GM20431 (cell line): ENCODE data around the gene POSTN.

Experiments used
- in situ Hi-C: fragments of 300-500 bp; cut with MseI, MboI; formaldehyde crosslinking; loops from one replicate; pipeline ENCODE4 v1.15.0; 2020; ENCODE audit warnings: low sequenced_read_pairs; ENCODE audit not compliant: unreplicated experiment

Gene POSTN, protein sequence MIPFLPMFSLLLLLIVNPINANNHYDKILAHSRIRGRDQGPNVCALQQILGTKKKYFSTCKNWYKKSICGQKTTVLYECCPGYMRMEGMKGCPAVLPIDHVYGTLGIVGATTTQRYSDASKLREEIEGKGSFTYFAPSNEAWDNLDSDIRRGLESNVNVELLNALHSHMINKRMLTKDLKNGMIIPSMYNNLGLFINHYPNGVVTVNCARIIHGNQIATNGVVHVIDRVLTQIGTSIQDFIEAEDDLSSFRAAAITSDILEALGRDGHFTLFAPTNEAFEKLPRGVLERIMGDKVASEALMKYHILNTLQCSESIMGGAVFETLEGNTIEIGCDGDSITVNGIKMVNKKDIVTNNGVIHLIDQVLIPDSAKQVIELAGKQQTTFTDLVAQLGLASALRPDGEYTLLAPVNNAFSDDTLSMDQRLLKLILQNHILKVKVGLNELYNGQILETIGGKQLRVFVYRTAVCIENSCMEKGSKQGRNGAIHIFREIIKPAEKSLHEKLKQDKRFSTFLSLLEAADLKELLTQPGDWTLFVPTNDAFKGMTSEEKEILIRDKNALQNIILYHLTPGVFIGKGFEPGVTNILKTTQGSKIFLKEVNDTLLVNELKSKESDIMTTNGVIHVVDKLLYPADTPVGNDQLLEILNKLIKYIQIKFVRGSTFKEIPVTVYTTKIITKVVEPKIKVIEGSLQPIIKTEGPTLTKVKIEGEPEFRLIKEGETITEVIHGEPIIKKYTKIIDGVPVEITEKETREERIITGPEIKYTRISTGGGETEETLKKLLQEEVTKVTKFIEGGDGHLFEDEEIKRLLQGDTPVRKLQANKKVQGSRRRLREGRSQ

DNA sequence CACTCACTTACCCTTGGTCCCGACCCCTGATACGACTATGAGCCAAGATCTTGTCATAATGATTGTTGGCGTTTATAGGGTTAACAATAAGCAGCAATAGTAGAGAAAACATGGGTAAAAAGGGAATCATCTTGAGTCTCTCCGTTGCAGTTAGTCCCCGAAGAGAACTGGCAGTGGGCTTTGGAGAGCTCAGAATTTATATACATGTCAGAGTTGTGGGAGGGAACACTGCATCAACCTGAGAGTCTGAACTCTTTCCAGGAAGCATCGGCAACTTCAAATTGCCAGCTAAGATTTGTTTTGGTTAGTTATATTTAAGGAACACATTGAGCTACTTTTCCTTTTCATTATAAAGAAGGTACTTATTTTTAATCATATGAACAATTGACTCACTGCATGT, at the start of gene POSTN:
Gene POSTN (minus strand): TSS at position 172 of the 400 bp plus-strand sequence. CDS start 42 bp downstream, at position 130.
- in situ Hi-C loops, result no loop called here

DNA sequence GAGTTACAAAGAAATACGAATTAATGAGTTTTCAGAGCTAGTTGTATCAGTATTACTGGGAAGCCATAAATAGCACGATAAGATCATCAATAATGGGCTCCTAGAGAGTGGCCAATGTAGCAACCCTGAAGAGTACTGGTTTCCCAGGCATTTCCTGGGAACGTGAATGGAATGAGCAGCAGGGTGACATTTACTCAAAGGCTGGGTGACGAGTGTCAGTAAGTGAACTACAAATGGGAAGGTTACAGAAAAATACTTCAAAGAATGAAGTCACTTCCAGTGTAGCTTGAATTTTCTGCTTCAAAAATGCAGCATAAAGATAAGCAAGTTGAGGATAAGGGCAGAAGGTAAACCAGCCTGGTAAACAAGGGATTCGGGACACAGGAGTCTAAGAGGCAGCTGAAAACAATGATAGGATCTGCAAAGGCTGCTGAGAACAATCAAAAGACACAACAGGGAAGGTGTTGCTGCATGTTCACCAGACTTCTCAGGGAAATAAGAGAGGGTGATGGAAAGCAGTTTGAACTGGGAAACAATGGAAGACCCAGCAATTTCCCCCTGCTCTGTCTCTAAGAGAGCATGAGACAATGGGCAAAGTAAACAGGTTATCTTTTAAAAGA, 48.6 kb upstream of the POSTN start:
- in situ Hi-C loops, result no loop called here

DNA sequence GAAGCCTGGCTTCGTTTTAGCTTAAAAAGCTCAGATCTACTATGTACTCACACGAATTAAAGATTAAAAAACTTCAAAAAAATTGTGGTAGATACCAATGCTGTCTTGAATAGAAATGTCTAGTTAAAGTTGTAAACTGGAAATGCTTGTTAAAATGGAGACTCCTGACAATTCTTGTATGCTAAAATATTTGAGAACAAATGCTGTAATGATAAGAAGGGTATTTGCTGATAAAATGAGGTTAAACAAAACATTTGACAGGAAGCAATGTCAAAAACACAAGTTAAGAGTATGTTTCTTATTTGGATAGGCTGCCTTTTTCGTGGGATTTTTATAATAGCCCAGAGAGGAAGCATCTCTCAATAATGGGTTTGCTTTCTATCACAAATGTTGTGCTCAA, 48.0 kb upstream of the POSTN start:
- in situ Hi-C loops, result no loop called here

DNA sequence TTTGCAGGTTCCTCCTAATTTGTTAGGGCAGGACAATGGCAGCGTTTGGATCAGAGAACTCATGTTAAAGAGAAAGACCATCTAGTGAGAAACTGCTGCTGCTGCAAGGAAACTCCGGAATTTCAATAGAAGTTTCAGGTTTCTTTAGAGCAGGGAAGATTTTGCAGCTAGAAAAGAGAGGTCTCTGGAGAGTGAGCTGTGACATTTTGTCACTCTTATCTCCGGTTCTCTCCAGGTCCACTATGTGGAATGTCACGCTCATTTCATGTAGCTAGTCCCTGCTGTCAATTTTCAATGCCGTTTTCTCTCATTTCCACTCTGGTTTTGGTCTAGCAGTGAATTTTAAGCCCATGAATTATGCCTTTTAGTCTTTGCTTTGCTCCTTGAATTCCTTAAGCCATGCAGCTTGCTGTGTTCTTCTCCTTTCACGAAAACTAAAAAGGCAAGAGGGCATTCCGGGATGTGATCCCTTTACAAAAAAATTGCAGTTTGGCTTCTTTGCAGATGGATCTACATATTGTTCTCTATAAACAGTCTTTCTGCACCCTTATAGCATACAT, 46.7 kb upstream of the POSTN start:
- in situ Hi-C loops, result no loop called here

DNA sequence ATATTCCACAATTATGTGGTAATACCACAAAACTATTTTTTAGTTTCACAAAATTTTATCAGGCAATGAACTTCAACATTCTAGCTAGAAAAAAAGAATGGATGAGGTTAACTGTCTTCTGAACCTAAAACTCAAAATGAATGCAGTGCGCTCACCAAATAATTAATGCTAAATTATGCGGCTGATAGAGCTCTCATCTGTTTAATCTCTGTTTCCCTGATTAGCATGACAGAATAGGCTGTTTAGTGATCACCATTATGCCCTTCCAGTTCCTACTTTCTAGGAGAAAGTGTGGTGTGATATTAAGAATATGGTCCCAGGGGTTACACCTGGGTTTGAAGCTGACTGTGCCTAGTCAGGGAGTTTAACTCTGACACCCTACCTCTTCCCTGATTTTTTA, 42.8 kb upstream of the POSTN start:
- in situ Hi-C loops, result no loop called here

DNA sequence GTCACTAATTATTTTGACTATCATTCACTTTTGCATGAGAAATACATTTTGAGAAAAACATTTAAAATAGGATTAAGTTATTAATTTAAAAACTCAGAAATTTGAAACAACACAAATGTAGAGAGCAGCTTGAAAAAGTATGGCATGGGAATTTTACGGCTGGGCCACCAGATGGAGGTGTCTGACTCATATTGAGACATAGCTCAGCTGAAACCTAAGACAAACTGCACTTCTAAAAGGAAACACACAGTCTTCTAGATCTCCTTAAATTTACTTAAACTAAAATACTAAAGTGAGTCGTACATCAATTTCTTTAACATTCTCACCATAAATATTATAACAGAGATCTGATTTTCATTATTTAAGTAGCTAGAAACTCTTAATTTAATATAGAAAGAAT, 41.9 kb upstream of the POSTN start:
- in situ Hi-C loops, result no loop called here

DNA sequence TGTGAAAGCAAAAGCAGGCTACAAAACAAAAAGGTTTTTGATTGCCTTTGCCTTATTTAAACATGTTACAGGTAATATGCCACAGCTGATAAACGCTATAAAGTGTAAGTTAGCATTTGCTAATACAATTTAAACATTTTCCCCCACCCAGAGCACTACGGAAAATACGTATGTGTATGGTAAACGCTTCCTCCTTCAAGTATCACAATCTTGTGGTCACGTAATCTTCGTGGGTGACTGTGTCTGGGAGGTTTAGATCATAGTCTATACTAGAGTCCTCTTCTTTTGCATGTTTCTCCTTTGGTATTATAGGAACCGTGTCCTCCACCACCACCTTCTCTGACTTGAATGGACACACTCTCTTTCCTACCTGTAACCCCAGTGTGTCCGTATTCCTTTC, 38.1 kb upstream of the POSTN start:
- in situ Hi-C loops, result no loop called here

DNA sequence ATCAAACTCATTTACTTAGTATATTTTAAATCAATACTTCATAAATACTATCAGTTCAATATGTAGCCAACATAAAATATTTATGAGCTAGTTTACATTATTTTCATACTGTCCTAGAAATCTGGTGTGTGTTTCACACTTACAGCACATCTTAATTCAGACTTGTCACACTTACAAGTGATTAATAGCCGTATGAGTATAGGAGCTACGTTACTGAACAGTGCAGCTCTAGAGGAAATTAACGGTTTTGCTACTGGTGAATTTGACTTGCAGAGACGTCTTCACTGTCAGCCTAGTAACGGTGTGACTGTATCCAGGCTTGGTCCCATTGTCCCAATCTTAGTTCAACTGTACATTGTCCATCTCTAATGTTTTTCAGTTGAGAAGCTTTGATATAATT, 33.7 kb upstream of the POSTN start:
- in situ Hi-C loops, result no loop called here

DNA sequence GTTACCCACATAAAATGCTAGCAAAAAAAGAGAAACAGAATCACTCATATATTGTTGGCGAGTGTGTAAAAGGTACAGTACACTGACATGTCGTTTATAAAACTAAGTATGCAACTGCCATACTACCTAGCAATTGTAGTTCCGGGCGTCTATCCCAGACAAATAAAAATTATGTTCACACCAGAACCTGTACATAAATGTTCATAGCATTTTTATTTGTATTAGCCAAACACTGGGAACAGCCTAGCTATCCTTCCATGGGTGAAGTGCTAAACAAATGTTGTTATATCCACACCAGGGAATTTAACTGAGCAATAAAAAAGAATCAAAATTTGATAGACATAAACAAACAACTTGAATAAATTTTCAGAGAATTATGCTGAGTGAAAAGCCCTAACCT, 28.9 kb upstream of the POSTN start:
- in situ Hi-C loops, result no loop called here

DNA sequence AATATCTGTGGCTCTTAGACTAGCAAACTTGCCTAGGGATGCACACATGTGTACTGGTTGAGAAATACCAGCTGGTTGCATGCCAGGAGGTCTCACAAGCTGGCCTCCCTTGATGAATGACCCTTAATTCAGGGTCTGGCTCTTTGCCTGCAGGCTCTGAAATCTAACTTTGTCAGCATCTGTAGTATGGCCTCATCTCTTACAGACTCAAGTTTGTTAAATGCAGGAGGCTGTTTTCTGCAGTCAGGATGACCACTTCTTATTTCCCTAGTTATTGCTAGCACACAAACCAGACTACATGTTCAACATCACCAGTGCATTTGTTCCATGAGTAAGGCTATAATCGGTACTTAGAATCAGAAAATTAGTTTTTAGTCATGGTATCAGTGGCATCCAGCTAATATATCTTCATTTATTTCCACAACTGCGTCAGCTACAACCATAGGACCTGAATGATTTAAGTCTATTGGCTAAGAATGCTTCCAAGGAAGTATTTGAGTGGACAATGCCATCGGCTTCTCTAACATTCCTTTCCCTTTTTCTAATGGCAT, 23.3 kb upstream of the POSTN start:
- in situ Hi-C loops, result no loop called here

DNA sequence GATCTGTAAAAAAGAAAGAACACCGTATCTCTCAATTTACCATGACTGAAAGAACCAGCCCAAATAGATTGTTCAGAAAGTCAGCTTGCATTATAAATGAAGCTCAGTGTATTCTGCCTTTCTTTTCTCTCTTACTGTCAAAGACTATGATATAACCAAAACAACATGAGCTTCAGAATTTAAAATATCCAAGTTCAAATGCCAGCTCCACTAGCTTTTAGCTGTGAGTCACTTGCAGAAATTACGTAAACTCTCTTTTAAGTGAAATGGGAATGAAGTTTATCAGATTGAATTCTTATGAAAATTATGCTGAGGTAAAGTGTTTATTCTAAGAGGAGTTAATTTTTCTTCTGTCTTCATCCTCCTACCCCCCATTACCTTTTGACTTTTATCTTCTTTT, 20.0 kb upstream of the POSTN start:
- in situ Hi-C loops, result no loop called here

DNA sequence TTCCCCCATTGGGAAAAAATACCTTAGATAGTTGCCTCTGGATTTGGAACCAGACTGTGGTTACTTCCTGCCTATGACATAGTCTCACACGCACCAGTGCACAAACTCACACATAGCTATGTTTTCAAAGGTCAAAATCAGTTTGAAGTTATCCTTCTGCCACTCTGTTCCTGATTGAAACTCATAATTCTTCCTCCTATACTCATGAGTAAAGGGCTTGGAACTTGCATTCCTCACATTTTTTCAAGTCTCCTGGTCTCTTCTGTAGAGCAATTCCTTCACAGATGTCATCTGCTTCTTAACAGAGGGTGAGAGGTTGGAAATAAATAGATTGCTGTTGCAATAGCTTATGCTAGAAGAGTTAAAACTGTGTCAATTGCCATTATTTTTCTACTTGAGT, 18.6 kb upstream of the POSTN start:
- in situ Hi-C loops, result no loop called here

DNA sequence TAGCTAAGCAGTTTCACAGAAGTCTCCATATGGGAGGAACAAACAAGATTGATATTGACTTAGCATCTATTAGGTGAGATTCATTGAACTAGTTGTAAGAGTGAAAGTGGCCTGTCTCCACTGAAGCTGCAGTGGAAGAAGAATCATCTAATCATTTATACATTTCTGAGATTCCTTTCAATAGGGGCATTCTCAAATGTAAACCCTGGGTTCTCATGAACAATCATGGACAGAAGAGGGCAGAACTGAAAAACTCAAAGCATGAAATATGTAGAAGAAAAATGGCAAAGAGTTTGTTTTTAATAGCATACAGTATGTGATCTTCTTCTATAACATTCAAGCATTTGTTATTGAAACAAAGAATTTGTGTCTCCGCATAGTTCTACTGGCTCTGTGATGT, 17.6 kb upstream of the POSTN start:
- in situ Hi-C loops, result no loop called here

DNA sequence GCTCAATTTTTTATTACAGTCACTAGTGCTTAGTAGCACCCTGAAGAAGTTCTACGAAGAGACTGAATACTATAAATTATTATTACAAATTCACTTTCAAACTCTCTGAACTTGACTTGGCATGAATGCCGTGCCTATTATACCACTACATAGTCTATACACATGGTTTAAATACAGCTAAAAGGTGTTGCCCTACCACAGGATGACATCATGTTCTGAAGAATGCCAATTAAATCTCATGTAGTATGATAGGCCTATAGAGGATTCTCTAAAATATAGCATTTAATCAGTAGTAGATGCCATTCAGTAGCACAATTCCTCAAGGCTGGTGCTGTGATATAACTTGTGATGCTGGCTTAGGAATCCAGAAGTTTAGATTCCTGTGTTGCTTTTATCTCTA, 16.7 kb upstream of the POSTN start:
- in situ Hi-C loops, result no loop called here

DNA sequence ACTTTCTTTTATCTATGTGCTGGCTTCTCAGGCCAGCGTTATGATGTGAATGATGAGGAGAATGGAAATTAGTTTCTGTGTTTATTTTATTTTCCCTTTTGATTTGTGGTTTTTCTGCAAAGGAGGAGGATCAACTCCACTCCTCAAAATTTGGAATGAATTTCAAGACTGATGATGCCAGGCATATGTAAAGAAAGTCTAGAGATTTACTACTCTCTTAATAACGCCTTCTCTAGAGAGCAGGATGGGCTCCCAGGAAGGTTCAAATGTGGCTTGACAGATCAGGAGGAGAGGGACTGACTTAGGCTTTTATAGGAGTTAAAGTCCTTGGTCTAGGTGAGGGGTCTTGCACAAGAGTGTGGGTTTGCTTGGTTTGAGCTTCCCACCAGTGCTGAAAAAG, 15.1 kb upstream of the POSTN start:
- in situ Hi-C loops, result no loop called here

DNA sequence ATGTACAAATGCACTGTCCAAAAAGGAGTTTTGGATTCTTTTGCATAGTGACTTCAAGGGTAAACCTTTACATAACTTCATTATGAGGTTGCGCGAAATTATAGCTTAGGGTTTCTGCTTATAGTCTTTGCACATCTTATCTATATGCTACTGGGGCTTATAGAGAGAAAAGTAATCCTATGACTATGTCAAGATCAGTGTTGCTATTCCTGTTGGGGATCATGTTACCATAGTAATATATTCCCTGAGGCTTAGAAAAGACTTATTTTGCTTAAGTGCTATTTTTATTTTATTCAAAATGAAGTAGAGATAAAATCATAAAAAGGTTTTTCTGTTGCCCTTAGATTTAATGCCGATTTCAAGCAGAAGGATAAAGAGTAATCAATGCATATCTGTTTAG, 14.7 kb upstream of the POSTN start:
- in situ Hi-C loops, result no loop called here

DNA sequence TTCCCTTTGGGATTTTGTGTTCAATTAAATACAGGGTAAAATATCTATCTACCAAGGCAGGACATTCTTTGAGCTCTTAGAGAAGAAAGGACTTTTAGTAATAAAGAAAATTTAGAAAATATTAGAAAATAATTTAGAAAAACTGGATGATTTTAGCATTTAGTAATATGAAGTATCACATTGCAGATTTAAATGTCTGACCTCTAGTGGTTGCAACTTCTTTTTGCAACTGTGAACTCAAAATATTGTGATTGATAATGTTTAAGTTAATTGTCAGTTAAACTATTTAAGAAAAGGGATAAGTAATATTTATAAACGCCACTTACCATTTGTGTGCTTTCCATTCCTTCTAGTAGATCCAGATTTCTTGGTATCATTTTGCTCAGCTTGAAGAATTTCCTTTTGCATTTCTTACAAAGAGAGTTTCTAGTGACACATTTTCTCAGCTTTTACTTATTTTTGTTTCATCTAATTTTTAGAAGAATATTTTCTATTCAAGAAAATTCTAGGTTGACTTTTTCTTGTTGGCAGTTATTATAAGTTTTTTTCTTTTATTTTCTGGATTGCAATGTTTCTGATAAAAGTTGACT, 10.3 kb upstream of the POSTN start:
- in situ Hi-C loops, result no loop called here

DNA sequence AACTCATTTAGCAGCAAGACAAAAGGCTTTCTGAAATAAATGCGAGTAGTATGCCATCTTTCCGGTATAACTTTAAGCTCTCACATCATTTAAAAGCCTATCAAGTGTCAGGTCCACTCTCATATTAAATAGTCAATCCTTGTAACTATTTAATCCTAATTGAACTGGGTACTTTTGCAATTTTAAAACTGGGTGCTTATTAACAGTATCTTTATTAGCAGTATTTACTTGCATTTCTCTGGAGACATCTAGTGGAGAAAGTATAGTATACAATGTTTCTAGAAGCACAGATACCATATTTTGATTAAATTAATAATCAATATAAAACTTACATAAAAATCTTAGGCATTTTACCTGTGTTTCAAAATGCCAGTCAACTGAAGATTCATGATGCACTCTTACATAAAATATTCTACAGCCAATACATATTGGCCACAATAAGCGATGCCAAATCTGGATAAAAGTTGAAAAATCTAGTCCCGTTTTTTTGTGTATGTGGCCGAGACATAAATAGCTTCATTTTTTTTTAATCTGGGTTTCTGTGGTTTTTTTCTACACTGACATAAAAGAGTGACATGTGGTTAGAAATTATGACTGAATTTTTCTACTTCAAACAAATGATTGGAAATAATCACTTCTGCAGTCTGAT, 4.3 kb upstream of the POSTN start:
- in situ Hi-C loops, result no loop called here

DNA sequence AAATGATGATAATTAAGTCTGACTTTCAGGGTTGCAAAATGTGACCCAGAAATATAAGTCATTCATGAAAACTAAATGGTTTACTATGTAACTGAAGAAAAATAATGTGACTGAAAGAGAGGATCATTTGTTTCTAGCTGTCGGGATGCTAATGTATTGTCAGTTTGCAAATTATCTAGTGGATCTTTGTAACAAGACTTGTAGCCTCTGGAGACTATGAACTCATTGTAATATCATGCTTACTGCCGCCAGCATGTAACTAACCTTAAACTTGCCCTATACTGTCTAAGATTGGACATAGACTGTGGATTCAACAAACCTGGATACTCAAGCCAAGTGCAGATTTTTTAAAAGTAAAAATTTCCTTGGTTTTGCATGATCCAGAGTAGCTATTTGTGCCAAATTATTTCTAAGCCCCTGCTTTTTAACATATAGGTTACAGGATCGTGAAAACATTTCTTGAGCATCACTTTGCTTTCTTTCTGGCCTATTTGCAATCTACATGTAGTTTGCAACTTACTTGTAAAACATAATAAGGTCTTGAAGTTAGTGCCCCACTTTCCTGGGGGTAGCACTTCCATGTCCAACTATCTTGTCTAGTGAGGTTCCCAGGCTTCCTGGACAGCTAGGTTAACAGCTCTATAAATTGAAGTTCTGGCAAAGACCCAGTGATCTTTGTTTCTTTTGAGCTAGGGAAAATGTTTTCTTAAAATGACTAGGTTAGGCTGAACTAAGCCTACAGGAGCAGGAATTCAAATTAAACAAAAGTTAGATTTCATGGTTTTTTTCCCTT, 3.3 kb upstream of the POSTN start:
- in situ Hi-C loops, result no loop called here
